EL (cell line): Measurements from ENCODE around the gene TRAF5.

Experiments used
- DNase-seq: peaks from one replicate; pipeline ENCODE4 v3.0.0-alpha.2; 2016

The TRAF5 gene

DNA sequence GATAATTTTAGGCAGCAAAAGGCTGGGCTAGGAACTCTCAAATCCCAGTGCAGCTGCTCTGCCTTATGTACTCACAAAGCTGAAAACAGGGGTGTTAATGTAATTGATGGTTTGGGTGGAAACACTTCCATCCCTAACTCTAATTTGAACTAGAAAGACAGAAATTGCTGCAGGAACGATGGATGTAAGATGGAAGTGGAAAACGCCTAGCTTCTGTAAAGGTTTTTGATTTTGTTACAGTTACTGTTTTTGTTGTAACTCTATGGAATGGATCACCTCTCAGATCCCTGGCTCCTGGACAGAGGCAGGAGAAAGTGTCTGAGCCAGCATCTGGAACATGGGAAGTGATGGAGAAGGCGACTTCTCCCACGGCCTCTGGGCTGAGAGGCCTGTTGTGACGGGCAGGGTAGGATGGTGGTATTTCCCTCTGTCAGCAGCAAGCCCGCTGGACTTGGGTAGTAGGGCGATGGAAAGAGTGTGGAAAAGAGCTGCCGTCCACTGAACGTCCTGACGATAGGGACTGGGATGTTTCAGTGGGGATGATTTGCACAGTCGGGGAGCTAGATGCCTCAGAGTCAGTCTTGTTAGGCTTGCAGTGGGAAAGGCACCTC is 1.6 kb downstream of the TRAF5 start:
- no peak for DNase-seq

DNA sequence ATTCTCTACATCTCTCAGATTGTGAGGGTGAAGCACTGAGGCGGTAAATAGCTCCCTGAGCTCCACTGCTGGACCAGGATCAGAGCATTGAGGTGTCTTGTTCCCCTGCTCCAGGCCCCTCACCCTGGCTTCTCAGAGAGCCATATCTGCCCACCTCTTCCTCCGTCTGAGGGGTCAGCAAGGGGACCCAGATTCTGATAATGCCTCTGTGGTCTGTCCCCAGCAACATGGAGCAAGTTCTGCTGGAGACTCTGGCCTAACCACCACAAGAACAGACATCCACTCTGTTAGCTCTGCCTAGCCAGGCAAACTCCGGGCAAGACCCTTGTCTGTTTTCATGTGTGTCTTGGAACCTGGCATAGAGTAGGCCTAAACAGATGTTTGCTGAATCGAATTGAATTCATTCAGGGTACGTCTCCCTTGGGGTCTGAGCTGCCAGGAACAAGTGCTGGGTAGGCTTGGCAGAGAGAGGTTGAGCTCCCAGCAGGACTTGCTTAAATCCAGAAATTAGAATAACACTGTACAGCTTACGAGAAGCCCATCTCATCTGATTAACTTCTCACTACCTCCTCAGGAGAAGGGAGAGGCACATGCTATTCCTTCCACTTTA is 2.3 kb downstream of the TRAF5 start:
- DNase-seq, result no peak

DNA sequence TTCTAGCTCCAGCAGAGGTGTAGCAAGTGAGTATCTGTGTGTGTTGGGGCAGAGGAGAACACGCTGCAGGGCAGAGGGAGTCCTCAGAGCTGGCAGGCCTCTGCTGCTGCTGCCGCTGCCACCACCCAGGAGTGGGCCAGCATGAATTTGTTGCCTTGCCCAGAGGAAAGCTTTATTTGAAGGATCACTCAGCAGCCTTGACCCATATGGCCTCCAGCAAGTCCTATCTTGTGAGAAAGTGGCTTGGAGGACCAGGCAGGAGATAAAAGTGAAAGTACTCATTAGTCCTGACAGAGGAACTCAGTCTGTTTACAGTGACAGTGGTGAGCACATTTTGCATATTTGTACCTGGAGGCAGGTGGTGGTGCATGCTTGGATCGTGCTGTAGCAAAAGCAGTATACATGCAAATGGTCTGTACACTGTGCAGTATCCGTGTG is 3.1 kb downstream of the TRAF5 start:
- no peak for DNase-seq

DNA sequence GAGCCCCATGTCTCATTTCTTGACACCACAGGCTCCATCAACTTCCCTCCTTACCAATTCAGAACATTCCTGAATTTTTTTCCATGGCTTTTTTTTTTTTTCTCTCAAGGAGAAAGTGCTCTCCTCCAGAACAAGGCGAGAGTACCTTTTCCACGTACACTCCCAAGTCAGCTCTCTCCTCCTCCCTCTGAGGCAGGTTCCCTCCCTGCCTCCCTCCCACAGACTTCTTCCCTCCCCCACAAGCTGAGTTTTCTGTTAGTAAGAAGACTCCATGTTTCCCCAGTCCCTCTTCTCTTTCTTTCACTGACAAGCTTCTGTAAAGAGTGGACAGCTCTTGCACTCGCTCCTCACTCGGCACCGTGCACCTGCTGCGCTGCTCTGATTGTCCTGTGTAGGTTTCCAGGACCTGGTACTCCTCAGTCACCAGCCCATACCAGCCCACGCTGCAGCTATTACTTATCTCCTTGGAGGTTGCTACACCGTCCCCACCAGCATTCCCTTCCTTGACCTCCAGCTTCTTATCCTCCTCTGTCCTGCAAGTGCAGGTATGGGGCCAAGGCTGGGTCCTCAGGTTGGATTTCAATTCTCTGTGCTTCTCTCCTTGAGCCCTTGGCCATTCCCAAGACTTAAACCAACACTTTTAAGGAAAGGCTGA is 3.8 kb downstream of the TRAF5 start:
- DNase-seq, result no peak

DNA sequence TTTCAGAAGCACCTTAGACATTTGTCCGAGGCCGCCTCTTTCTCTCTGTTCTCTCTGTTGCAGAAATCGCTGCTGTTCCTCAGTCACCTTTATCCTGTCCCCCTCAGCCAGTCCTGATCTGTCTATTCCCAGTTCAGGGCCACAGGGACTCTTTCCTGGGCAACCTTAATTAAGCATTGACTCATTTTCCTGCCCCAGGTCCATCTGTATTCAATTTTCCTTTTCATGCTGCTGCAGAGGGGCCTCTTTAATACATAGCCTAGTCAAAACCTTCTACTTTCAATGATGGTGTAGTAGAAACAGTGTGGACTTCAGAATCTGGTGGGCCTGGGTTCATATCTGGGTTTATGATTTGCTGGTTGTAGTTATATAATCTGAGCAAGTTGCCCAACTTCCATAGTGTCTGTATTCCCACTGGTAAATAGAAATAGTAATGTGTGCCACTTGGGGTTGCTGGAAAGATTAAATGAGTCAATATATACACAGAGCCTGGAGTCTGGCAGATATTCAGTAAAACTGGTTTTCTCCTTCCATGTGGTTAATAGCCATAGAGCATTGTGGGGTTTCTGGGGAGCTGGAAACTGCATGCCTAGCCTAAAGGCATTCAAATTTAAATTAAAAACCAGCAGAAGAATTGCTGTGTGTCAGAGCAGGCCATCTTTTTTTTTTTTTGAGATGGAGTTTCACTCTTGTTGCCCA is 4.5 kb downstream of the TRAF5 start:
- DNase-seq, result peak; percentile 45

DNA sequence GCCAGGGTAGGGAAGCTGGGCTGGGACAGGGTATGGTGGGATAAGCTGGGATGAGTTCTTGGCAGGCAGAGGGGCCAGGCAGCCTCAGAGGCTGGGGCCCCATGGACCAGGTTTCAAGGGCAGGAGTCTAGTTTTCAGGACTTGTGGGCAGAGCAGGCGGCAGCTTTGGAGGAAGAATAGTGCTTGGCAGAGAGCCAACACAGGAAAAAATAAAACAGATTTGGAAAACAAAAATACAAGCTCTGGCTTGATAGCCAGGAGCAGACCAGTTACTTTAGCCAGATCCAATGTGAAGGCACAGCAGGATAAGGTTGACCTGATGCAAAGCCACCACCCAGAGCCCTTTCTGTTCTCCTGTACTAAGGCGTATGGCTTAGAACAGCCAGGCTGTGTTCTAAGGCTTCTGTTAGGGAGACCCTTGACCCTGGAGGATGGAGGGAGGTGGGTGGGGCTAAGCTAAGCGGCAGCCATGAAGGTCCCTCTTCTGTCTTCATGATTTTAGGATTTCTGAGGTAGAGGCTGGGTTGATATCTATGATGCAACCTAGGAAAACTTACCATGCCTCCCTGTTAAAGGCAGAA is 5.5 kb downstream of the TRAF5 start:
- no peak for DNase-seq

DNA sequence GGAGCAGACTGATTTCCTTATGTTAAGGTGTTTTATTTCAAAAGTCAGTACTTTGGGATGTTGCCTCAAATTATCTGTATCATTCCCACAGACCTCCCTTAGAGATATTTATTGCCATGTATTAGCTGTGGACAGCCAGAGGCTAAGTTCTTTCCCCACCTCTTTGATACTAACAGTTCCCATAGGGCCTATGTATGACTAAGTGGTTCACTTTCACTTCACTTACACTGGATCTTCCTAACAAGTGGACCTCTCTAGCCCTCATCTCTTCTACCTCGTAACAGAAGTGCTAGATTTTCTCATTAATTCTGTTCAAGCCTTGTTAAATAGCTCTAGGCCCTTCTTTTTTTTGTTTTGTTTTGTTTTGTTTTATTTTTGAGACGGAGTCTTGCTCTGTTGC is 6.2 kb downstream of the TRAF5 start:
- peak; percentile 29 for DNase-seq

DNA sequence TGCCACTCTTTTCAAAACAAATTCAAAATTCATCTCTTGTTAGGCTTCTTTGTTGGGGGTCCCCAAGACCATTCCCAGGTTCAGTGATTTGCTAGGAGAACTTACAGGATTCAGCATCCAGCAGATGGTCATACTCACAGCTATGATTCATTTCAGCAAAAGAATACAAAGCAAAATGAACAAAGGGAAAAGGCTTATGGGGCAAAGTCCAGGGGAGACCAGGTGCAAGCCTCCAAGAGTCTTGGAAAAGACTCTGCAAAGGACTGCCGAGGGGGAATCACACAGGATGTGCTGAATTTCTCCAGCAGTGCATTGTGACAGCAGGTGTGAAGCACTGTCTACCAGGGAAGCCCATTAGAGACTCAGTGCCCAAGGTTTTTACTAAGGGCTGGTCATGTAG is 7.3 kb downstream of the TRAF5 start:
- DNase-seq, result no peak

DNA sequence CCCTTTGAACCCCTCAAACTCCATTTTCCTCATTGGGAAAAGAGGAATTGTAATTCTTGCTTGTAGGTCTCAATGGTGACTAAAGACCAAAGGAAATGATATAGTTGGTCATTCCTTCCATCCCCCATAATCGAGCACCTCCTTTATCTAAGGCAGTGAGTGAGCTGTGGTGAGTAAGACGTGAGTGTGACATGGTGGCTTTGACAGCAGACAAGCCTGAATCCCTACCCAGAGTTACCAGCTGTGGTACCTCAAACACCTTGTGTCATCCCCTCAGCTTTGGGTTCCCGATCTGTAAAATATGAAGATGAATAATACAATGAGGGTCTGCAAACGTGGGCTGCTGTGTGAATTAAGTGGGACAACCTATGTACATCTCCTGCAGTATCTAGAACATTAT is 8.4 kb downstream of the TRAF5 start:
- no peak for DNase-seq

DNA sequence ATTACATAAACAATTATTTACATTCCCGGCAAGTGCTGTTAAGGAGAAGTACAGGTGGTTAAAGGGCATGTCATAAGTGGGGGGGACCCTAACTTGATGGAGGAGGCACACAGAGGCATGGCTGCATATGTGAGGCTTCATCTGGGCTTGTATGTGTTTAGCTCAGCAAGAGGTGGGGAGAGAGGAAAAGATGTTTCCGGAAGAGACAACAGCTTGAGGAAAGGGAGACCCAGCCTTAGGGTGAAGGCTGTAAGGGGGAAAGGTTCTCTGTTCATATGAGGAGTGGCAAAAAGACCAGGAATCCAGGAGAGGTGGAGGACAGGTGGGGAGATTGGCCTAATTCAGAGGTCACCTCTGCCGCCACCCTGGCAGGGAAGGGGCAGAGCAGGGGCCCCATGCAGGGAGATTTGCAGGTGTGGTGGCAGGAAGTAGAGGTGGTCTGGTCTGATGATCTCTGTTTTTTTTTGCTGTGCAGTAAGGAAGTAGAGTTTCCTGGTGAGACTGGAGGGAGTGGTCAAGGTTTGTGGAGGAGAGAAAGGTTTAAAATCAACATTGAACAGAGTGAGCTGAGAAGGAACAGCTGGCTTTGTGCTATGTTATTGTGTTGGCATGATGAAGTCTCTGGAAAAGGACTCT is 9.0 kb downstream of the TRAF5 start:
- DNase-seq, result no peak

DNA sequence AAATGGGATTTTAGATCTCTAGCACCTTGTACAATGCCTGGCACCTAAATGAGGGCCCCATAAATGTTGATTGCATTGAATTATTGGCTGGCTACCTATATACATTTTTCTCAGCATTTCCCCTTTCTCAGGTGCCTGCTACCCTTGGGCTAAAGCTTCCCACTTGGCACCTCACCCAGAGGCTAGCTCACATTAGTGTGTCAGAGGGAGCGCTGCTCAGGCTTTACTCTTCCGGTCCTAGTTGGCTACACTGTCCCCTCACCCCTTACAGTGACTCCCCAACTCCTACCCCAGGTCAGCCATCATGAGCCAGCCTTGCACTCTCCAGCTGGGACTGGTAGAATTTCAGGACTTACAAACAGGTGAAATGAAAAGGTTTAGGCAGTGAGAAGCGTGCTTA is 9.5 kb downstream of the TRAF5 start:
- DNase-seq, result no peak

DNA sequence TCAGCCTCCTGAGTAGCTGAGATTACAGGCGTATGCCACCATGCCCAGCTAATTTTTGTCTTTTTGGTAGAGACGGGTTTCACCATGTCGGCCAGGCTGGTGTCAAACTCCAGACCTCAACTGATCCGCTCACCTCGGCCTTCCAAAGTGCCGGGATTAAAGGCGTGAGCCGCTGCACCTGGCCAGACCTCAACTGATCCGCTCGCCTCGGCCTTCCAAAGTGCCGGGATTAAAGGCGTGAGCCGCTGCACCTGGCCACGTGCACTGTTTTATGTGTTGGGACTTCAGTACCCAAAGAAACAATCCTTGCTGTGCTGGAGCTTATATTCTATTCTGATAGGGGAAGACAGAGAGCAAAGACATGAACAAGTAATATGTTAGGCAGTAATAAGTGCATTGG is 10.1 kb downstream of the TRAF5 start:
- no peak for DNase-seq

DNA sequence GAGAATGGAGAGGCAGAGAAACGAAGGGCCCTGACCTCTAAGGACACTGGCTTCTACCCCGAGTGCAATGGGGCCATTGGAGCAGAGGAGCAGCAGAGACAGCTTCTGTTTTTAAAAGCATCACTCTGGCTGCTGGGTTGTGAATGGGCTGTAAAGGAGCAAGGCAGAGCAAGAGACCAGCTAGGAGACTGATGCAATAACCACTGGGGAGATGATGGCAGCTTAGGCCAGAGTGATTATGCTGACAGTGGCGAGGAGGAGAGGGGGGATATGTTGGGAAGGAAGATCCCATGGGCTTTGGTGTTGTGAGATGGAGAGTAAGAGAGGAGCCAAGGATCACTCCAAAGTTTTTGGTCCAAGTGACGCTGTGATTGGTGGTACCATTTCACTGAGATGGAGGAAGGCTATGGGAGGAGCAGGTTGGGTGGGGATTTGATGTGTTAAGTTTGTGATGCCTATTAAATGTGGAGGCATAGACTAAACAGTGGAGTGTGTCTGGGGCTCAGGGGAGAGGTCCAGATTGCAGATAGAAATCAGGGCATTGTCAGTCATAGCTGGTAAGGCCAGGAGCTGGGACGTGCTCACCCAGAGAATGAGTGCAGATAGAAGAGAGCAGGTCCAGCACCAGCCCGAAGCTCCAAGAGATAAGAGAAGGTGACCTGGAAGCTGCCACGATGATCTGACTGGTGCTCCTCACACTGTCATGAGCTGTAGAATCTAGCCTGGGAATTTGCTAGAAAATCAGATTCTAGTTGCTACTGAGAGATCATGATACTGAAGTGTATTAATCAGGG is 11.0 kb downstream of the TRAF5 start:
- no peak for DNase-seq

DNA sequence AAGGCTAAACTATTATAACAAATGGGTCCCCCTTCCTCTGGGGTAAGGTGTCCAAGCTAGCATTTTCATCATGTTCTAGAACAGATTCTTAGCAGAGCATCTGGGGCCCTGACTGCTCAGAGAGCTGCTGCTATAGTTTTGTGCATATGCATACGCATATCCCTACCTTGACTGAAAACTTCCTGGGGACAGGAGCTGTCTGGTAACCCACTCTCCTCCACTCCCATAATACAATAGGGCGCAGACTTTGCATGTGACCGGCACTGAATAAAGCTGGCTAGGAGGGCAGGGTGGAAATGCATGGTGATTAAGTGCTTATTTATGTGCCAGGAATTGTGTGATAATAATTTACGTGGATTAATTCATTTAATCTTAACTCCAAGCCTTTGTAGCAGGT is 11.6 kb downstream of the TRAF5 start:
- no peak for DNase-seq

DNA sequence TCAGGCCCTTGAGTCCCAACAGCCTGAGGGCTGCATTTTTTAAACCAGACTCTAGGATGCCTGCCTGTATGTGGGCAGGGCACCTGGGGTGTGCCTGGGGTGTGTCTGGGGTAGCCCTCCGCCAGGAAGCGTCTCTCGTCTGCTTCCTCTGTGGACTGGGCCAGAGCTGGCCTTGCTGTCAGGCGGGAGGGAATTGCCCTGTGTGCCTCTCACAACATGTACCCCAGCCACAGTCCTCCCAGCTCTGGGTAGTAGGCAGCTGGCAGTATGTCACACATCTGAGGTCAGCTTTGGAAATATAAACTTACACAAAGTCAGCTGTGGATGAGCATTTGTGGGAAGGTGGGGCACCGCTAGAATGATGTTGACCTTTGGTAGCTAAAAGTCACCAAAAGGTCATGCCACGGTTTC is 13.0 kb downstream of the TRAF5 start:
- no peak for DNase-seq

DNA sequence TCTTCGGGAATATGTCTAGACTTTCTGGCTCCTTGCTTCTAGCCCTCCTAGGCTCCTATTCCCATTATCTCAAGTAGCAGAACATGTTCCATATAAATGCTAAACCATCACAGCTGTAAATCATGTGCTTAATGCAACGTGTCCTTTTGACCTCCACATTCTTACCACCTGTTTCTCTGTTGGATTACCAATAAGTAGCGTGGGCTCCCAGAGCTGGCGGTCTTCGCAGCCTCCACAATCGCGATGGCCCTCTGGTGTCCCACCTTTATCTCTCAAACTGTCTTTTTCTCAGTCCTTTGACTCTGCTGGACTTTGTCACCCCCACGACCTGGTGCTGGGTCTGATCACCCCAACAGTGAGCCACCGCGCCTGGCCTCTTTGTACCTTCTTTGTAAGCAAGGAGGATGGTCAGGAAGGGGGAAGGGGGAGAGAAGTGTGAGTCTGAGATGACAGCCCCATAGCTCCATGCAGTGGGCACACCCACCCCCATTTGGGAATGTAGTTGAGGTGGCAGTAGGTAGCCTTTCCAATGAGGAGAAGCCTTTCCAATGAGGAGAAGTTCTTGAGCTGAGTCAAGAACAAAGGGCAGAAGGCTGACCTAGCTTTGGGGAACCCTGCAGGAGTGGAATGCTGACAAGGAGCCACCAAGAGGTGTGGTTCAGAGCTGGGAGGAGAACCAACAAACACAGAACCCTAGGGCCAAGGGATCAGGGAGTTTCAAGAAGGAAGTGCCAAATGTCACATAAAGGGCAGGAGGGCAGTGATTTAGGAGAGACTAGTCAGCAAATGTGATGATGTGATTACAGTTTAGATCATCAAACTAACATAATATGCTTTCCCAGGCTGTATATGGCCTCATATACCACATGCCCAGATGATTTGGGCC is 14.2 kb downstream of the TRAF5 start:
- DNase-seq, result no peak

DNA sequence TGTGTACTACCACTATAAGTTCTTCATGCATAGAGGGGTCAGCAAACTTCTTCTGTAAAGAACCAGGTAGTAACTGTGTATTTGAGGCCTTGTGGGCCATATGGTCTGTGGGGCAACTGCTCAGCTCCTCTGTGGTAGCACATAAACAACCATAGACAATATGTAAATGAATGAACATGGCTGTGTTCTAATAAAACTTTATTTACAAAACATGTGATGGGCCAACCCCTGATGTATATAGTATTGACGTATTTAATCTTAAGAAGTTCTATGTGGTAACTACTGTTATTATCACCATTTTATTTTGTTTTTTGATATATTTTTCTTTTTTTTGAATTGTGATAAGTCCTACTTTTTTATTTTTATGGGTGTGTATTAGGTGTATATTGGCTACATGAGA is 15.4 kb downstream of the TRAF5 start:
- DNase-seq, result no peak

DNA sequence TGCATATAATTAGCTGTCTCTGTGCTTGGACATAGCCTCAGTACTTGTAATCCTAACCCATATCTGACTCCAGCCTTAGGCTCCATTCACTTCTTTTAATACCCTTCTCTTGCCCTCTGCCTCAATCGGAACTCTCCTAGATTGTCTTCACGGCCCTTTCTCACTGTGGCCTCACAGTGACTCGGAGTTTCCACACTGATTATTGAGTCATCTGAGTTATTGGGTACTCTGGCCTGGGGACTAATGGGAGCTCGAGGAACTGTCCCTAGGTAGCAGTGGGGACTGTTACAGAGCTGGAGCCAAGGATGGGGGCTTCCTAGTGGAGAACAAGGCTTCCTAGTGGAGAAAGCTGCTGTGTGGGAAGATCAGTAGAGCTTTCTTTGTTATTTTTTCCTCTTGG is 17.0 kb downstream of the TRAF5 start:
- DNase-seq, result peak; percentile 17

DNA sequence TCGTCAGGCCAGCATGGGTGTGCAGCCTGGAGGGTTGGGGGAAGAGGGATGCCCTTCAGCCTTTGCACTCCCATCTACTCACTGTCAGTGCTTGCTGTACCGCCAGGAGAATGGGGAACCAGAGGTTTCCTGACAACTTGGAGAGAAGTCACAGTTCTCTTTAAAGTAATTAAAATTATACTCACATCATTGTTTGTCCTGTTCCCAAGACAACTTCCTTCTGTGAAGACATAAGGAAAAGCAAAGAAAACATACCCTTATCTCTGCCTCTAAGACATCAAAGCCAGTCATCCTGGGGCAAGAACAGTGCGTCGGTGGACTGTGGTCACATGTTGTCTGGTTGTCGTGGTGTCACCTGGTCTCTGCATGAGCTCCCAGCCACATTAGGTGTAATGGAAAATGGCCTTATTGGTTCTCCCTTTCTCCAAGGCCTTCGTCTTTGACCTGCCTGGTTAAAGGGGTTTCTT is 17.6 kb downstream of the TRAF5 start:
- DNase-seq, result no peak

DNA sequence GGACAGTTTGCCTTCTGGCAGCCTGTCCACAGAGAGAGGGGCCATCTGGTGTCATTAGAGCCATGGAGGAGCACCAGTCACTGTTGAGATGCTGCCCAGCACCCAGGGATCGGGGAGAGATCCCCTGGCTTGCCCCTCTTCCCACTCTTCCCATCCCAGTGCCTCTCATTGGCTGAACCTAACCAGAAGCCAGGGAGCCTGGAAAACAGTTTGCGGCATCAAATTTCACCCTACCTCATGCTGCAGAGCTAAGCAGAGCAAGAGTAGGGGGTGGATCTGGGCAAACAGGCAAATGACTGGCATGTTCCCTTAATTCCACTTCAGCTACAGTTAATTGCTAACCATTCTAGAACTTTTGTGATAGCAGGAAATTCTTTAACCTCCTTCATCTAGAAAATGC is 19.1 kb downstream of the TRAF5 start:
- no peak for DNase-seq
